HG03045 (cell line): ENCODE data around the gene MAML3.

Experiments
- ATAC-seq: cut with Tn5 transposase; IDR thresholded peaks from one replicate; pipeline ENCODE4 v1.9.1; 2021; ENCODE audit warnings: mild to moderate bottlenecking, moderate library complexity; ENCODE audit not compliant: unreplicated experiment

The MAML3 gene

DNA sequence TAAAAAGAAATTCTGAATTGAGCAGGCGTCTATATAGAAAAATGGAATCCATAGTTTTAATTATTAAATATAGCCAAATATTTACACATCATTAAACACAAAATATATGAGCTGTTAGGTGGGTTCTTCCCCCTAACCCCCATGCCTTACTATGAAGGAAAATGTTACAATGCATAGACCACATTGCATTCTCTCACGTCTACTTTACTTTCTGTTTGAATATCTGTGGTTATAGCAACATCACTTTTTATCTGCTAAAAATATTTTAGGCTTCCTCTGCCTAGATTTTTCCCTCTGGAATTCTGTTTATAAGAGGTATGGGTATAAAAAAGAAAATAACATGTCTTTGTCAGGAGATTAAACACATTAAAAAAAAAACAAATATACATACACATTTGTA is 73.1 kb downstream of the MAML3 start:
- no peak for ATAC-seq

DNA sequence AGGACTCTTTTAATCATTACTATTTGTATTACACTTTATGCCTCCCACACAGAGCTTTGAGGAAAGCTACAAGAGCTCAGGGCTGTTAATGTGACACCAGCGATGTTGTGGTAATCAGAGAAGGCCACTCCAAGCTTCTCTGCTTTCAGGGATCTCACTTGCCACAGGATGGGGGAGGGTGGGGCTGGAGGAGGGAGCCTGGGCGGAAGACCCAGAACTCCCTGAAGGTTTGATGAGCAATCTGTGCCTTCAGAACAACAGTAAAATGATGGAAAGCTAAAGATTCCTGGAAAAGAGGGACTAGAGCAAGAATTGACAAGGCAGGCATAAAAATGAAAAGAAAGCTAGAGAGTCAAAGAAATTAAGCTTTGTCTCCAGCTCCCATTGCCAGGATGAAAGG is 75.6 kb downstream of the MAML3 start:
- no peak for ATAC-seq

DNA sequence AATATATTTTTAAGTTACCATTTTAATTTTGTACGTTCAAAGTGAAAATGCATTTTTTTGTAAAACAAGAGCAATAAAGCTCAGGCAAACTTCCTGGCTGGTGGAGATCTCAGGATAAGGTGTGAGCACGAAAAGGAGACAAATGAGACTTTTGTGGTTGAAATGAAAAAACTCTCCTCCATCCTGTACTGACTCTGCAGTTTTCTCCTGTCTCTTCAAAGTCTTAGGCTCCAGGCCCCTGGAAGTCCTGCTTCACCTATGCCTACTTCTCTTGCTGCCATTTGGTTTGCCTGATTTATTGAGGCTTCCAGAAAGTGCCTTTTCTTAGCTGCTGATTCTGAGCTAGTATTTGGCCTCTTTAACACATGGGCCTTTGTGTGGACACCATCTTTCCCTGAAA is 77.7 kb downstream of the MAML3 start:
- ATAC-seq, result no peak

DNA sequence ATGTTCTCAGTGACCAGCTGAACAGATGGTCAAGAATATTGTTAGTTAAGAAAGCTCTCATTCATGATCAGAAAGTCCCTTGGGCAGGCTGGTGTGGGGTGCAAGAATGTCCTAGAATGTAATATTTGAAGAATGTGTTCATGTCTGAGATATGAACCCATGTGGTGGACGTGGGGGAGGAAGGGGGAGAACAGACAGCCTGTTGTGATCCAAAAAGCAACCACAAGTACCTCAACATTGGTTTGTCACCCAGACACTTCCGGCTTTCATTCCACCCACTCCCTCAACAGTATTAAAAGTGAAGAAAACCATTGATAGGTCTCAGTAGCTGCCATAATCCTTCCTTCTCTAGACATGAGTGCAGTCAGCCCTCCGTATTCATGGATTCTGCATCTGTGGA is 82.2 kb downstream of the MAML3 start:
- ATAC-seq, result no peak

DNA sequence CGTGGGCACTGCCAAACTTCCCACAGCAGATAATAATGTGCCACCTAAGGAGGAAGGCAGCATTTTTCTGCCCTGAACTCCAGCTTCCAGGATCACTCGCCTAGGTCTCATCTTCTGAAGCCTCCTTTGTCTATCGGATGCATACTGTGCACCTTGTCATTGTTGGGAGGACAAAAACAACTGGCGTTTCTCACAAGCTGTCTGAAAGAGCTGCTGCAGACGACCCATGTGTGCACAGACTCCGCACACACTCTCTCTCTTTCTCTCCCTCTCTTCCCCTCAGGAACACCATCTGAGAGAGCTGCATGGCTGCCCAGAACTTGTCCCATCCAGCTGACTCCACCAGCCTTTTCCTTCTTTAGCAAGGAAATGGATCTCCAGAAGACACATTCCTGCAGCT is 83.0 kb downstream of the MAML3 start:
- ATAC-seq, result no peak

DNA sequence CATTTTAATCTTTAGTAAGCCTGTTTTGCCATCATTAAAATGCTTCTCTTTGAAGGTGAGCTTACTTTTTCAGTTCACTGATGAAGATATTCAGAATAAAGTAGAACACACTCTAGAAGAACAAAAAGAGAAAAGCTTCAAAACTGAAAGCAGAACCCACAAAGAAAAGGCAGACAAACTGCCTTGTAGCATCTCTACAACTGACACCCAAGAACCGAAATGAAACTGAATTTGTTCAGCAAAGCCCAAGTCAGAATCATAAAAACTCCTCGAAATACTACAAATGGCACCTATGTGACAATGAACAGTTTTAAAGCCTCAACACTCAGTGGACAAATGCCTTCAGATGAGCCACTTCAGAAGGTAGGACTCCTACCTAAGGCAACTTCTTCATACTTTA is 83.6 kb downstream of the MAML3 start:
- ATAC-seq, result no peak

DNA sequence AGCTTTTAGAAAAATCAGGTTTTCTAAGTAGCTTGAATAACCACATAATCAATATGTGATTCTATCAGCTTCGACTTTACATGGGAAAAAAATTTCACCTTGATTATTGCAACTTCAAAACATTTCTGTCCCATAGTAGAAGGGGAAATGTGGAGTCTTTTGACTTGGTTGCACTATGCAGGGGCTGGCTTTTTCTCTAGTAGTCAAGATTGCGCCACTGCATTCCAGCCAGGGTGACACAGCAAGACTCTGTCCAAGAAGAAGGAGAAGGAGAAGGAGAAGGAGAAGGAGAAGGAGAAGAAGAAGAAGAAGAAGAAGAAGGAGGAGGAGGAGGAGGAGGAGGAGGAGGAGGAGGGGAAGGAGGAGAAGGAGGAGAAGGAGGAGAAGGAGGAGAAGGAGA is 84.9 kb downstream of the MAML3 start:
- ATAC-seq, result no peak

DNA sequence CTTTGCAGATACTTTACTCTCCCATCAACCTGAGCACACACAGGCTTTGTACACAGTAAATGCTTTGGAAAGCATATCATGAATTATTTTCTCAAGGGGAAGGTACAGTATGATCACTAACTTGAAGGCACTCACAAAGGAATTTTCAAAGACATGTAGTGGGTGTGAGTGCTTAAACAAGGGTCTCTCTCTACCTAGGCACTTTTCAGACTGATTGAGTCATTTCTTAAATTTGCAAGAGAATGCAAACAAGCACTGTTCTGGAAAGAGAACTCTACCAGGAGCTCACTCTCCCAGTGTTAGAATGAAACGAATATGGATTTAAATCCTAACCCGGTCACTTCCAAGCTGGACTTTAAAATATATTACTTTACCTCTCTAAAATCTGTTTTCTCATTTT is 85.7 kb downstream of the MAML3 start:
- no peak for ATAC-seq

DNA sequence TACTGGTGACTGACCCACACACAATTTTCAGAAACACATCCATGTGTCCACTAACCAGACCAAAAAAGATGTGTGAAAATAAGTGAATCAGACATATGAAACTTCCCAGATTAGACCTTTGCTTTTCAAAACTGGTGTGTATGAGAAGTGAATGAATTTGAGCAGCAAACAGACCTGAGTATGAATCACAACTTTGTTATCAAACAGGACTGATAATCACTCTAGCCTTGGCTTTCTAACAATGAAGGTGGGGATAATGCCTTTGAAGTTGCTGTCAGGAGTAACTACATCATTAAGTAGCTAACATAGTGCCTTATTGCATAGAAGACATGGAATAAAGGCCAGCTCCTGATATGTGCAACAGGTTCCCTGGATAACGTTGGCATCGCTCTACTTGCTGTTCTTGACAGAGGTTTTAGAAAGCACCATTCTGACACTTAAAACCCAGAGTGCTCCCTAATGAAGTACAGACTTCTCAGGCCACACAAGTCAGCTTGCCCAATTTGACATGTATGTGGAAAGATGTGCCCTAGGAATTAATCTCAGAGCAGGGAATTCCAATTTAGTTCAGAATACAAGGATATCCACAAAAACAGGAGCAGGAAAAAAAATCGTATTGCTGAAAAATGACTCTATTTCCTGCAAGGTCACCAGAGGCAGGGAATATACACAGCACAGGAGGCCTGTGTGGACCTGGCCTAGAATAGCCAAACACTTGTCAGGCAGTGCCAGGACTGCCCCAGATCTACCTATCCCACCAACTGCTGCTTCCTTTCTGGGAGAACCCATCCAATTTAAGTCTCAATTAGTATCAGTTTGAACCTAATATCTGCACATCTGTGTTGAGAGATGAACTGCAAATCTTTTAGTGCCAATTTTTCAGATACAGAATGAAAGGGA is 87.7 kb downstream of the MAML3 start:
- ATAC-seq, result no peak

DNA sequence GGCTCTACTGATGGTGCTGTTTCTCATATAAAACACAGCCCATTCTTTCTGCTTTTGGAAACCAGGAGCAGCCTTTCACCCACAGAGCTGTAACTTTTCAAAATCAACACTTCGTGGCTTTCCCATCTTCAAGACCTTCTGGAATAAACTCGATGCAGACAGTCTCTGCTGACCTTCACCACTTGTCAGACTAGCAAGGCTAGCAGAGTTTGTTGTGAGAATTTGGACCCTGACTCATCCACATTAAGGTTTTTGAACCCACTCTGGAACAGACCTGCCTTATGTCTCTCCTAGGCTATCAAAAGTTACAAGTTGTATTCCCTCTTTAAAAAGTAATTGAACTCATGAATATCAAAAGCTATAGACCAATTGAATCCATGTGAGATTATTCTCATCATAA is 88.6 kb downstream of the MAML3 start:
- no peak for ATAC-seq

DNA sequence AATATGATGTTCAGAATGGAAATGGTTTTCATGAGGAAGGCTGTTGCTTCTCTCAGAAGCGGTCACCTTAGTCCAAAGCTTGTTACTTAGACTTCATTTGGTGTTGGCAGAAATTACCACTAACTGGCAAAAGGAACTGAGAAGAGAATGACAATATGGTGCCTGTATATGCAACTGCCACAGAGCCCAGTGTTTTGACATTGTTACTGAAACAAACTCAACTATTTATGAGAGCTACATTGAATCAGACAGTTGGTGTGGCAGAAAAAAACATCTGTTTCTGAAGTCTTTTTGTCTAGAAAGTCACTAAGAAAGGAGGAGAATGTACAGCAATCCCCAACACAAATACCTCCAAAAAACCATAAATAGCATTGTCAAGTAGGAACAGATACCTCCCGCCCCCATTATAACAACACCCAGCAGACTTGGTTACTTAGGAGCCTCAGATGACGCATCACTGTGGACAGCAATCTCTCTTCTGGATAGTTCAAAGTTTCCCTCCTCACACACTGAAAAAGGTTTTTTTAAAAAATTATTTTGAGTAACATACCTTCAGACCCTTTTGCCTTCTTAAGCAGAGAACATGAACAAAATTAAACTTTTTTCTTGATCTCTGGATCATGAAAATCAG is 92.2 kb downstream of the MAML3 start:
- no peak for ATAC-seq

DNA sequence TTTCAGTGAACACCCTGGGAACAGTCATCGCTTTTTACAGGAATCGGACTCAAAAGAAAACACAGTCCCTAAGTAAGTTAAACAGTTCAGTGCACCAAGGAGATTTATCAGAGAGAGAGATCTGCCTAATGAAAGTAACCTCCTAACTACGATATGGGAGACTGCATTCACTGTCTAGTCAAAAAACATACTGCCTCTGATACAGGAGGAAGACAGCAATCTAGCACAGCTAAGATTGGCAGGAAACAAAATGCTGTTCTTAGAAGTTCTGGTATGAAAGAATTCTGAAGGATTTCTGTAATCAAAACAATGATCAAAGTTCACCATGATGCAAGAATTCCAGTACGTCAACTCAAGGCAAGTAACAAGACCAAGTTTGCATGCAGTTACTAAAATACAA is 92.8 kb downstream of the MAML3 start:
- no peak for ATAC-seq

DNA sequence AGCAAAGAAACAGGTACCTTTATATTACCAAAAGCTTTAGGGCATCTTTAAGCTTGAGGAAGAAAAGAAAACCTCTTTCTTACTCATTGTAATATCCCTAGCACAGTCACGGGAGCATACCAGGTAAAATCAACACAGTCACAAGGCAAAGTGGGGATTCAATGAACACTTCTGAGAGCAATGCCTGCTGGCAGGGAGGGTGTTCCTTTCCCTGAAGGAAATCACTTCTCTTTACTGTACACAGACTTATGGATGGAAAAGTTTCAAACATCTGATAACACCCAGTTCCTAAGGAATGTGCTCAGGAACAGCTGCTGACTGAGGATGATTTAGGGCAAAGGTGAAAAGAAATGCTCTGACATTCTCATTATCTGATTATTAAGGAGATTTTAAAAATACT is 94.8 kb downstream of the MAML3 start:
- no peak for ATAC-seq

DNA sequence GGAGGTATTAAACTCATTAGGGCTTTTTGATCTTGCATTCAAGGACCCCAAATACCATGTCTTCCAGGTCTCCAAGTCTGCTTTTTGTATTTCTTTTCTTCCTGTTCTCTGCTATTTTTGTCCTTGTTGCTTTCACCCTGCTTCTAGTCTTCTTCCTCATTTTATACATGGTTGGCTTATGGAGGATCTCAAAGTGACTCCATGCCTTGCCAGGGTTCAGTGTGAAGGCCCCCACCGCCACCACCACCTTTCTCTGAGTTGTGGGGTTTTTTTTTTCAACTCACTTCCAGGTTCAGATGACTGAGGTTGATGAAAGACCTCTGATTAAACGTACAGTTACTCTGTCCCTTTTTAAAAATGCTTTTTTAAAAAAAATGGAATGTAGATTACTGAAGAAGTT is 96.3 kb downstream of the MAML3 start:
- ATAC-seq, result no peak

DNA sequence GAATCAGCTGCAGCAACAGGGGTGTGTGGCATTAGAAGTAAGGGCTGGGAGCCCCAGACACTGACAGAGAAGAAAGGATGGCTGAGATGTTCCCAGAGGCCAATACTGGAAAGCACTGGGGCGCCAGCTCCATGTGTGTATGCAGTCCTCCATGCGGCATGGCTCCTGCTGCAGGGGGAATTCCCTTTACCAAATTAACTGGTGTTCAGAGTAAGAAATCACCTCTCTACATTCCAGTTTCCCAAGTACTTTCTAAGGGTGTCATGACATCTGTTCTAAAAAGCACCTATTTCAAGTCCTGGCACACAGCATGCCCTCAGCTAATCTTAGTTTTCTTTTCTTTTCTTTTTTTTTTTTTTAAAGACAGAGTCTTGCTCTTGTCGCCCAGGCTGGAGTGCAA is 98.0 kb downstream of the MAML3 start:
- no peak for ATAC-seq

DNA sequence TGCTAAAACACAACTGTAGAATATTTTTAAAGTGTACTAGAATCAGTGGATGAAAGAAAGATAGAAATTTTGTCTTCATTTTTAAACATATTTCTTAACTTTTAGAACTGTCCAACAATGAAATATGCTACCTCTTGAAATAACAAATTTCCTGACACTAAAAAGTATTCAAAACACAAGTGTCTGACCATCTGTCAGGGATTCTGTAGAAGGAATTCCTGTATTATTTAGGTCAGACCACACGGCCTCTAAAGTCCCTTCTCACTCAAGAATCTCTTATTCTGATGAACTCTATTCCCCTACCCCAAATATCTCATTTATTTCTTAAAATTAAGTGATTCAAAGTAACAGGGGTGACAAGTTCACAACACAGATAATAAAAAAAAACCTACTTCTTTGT is 99.1 kb downstream of the MAML3 start:
- no peak for ATAC-seq

DNA sequence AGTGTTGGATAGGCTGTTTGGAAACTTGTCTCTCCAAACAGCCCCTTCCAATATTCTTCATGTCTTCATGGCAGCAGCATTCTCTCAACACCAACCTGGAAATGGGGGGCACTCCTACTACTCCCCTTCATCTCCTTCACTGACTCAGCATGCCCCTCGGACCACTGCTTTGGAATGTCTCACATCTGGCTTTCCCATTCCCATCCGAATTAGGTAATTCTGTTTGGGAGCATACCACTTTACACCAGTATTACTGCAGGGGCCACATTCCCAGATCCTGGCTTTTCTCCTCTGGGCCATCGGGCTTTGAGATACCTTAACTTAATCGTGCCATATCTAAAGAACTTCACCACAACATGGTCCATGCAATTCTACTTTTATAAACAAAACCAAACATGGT is 100.8 kb downstream of the MAML3 start:
- ATAC-seq, result no peak

DNA sequence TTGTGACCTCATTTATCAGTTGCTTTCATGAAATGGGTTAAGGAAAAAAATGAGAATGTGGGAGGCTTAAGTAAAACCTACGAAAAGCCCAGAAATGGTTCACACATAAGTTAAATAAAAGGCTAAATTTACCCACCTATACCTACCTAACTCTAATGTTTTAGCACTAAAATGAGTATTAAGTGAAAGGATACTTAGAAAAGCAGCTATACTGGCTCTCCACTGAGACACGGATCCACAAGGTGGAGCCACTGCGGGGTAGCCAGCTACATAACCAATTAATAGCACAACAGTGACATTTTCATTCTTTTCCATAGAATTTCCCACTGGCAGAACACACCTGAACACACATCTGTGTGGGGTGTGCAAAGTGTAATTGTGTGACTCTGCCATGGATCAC is 101.9 kb downstream of the MAML3 start:
- no peak for ATAC-seq

DNA sequence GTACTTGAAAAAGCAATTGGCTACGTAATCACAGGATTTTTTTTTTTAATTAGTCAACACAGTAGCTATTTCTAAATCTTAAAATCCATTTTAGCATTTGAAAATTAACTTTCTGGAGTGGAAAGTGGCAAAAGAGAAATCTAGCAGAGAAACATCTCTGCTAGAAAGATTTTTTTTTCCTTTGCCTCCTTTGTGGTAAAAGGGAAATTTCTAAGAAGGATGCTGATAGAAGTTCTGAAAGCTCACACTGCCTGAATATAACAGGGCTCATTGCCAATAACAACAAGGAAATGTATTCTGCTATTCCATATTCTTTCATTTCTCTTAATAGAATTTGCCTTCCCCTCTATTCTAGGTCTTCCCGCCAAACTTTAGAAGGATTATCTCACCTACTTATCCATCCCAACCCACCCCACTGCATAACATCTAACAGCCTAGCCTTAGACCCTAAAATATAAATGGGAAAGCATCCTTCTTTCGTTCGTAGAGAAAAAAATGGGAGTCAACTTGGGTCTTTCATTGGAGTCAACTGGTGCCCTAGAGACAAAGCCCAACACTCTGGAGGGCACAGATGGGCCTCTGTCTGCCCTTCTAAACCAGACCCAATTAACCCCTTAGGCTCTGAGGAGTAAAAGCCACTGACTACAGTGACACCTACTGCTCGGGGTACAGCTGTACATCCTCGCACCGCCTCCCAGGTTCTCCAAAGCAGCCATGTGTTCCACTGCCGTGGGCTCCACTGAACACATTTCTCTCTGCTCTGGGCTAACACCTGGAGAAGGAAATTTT is 103.9 kb downstream of the MAML3 start:
- no peak for ATAC-seq

DNA sequence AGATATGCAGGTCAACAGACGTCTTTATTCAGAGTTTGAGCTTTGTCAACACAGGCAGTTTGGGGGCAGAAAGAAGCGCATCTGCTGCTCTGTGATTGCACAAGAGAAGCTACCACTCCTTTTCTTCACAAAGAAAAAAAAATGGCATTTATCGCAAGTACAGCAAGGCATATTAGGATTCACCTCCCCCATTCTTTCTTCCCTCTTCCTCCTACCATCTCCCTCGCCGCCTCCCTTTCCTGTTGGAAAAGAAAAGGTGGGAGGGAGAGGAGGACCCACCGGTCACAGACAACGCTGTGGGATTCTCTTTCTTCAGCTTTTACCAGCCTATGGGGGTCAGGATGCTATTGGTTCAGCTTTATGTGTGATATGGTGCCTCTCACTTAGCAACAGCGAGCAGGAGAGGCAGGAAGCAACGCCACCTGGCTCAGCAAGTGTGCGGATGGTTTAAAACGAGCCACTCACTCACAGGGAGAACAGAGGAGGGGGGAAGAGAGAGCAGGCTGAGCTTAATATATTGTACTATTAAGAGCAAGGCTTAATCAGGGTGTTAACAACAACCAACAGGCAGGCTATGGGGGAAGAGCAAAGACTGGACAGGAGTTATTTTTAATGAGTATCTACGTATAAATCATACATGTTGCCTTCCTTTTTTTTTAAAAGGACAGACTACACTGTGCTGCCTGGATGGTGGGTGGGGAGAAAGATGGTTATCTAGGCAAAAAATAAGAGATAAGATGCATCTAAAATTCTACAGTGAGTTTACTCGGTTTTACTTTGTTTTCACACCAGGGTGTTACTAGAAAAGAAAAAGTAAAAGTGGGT is 104.7 kb downstream of the MAML3 start:
- no peak for ATAC-seq

DNA sequence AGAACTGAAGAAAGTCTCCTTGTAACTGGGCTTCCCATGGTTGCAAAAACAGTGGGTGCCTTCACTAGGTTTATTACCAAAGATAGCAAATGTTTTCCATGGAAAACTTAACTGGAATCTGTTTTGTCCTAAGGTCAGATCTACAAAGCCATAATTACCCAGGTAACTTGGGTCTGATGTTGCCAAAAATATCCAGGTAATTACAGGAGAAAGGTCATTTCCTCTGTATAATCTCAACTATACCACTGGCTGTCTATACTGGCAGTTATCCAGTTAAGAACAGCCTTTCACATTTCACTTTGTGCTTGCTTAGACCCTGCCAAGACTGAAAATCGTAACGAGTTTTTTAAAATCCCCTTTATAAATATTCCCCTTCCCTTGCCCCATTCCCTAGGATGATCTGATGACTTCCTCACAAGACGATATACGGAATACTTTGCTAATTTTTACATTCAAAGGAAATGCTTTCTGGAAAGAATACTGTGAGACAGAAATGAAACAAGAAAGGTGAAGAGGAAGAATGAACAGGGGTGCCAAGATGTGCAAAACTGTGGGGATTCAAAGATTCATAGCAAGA is 105.5 kb downstream of the MAML3 start:
- no peak for ATAC-seq
